NOMO-1 (cell line): ENCODE results near the gene PRDX1.
"Not testable (repeated sequence)": the region's sequence is repeated elsewhere in the genome, so short reads cannot be mapped to it uniquely, and the experiment has no call there.

Source experiments
- DNase-seq, 2 experiments: peaks; one replicate each; lab custom pipeline; 2025; ENCODE audit not compliant: unreplicated experiment in 2 of 2; lab: John Stamatoyannopoulos, UW

Gene PRDX1

GRCh38 chr1:45470306-45470798, 51.3 kb downstream of the PRDX1 start:
- DNase-seq = no peak

DNA sequence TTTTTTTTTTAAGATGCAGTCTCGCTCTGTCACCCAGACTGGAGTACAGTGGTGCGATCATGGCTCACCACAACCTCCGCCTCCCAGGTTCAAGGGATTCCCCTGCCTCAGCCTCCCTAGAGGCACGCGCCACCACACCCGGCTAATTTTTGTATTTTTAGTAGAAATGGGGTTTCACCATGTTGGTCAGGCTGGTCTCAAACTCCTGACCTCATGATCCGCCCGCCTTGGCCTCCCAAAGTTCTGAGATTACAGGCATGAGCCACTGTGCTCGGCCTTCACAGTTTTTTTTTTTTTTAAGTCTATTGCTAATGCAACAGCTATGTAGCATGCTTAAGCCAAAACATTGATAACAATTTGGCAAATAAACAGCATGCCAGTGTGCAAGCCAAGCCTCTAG, 54.3 kb downstream of the PRDX1 start:
- DNase-seq = not testable (repeated sequence)

DNA sequence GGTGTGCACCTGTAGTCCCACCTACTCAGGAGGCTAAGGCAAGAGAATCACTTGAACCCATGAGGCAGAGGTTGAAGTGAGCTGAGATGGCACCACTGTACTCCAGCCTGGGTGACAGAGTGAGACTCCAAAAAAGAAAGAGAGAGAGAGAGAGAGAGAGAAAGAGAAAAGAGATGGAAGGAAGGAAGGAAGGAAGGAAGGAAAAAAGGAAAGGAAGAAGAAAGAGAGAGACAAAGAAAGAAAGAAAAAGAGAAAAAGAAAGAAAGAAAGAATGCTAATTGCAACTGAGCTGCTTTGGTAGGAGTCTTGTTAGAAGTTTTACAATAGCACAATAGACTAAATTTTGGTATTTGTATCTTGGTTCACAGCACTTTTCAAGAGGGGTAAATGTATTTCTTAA, 56.4 kb downstream of the PRDX1 start:
- no peak for DNase-seq
